Tibial artery (tissue), 4 donors: Measurements from ENCODE around the gene FSTL3.
"Not testable (repeated sequence)": the region's sequence is repeated elsewhere in the genome, so short reads cannot be mapped to it uniquely, and the experiment has no call there.

Experiments
- DNase-seq, 2 donors: peaks; one replicate each; pipeline ENCODE4 v3.0.0-alpha.2; 2019
- H3K27ac ChIP-seq, 2 donors: fragments of 200-600 bp; sonication (generic) in 1 of 2; 1 replicate in 1 of 2; 2 replicates in 1 of 2; pipeline ENCODE4 v1.5.1; 2018 to 2019; ENCODE audit warnings: mild to moderate bottlenecking in 1 of 2
- H3K27me3 ChIP-seq, 2 donors: fragments of 200-600 bp; sonication (generic) in 1 of 2; one replicate each; pipeline versions ENCODE4 v1.5.1 to v1.6.0; 2016 to 2019
- H3K36me3 ChIP-seq, 3 donors: fragments of 200-600 bp; sonication (generic) in 2 of 3; one replicate each; pipeline ENCODE4 v1.5.1; 2016 to 2019; ENCODE audit warnings: mild to moderate bottlenecking in 2 of 3
- H3K4me1 ChIP-seq, 4 donors: fragments of 200-600 bp; sonication (generic) in 2 of 4; 1 replicate in 3 of 4; 2 replicates in 1 of 4; pipeline ENCODE4 v1.5.1; 2016 to 2019
- H3K4me3 ChIP-seq, 2 donors: fragments of 200-600 bp; sonication (generic) in 1 of 2; 1 replicate in 1 of 2; 2 replicates in 1 of 2; pipeline ENCODE4 v1.5.1; 2018 to 2019; ENCODE audit warnings: mild to moderate bottlenecking in 2 of 2
- H3K9me3 ChIP-seq, 3 donors: fragments of 200-600 bp; sonication (generic) in 1 of 3; one replicate each; pipeline ENCODE4 v1.5.1; 2016 to 2019
- intact Hi-C: fragments of 100-400 bp; cut with DNase I; formaldehyde crosslinking; loops from one replicate; pipeline ENCODE4 v1.15.0; 2023; ENCODE audit warnings: low total_unique reads
- TF ChIP-seq, protein P1 (sequence below), 2 experiments: fragments of 200-600 bp in 1 of 2; fragments of 450-650 bp in 1 of 2; IDR thresholded peaks; one replicate each; pipeline ENCODE4 v1.5.1; 2017 to 2019; ENCODE audit warnings: antibody characterized with exemption in 2 of 2, mild to moderate bottlenecking in 1 of 2, moderate library complexity in 1 of 2

Gene FSTL3

DNA sequence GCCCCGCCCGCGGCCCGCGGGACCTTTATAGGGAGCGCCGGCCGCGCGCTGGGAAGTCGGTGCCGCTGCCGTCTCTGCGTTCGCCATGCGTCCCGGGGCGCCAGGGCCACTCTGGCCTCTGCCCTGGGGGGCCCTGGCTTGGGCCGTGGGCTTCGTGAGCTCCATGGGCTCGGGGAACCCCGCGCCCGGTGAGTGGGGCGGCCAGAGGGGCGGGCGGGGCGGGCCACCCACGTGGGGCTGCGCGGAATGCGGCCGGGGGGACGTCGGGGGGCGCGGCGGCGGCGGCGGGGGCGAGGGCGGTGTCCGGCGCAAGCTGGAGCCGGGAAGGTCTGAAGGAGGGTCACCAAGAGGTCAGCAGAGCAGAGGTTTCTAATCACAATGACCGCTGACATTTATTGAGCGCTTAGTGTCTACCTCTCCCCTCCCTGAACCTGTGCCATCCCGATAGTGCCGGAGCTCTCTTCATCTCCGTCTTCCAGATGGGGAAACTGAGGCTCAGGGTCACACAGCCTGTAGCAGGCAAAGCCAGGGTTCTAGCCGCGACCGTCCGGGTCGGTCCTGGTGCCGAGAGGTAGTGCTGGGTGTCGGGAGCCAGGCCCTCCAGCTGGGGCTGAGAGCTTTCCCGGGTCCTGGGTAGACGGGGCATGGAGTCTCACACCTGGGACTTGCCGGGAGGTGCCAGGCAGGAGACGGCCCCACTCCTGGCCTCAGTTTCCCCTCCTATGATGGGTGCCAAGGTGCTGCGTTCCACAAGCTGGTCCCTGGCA, at the start of gene FSTL3:
FSTL3 (plus strand) TSS at position 54 of the 767 bp plus-strand sequence; CDS start at position 86, 32 bp downstream.
- intact Hi-C loops = no loop called here
- Histone ChIP-seq H3K36me3 (peaks cover 0 to 3% (median 0%) of the 10 kb centered on the region in 3 donors), H3K4me1 (peaks cover 12 to 50% (median 31%) of the 10 kb centered on the region in 4 donors), H3K4me3 (peak within 1 kb of the TSS; percentile 61 to 83), H3K27me3 (no peaks in the 10 kb centered on the region), H3K27ac (peak within 1 kb of the TSS; percentile 83 to 97), H3K9me3 (no peaks in the 10 kb centered on the region)
- TF ChIP-seq, protein P1, sequence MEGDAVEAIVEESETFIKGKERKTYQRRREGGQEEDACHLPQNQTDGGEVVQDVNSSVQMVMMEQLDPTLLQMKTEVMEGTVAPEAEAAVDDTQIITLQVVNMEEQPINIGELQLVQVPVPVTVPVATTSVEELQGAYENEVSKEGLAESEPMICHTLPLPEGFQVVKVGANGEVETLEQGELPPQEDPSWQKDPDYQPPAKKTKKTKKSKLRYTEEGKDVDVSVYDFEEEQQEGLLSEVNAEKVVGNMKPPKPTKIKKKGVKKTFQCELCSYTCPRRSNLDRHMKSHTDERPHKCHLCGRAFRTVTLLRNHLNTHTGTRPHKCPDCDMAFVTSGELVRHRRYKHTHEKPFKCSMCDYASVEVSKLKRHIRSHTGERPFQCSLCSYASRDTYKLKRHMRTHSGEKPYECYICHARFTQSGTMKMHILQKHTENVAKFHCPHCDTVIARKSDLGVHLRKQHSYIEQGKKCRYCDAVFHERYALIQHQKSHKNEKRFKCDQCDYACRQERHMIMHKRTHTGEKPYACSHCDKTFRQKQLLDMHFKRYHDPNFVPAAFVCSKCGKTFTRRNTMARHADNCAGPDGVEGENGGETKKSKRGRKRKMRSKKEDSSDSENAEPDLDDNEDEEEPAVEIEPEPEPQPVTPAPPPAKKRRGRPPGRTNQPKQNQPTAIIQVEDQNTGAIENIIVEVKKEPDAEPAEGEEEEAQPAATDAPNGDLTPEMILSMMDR (IDR thresholded peaks at IDR 0.05) = no peak
- DNase-seq = no peak

DNA sequence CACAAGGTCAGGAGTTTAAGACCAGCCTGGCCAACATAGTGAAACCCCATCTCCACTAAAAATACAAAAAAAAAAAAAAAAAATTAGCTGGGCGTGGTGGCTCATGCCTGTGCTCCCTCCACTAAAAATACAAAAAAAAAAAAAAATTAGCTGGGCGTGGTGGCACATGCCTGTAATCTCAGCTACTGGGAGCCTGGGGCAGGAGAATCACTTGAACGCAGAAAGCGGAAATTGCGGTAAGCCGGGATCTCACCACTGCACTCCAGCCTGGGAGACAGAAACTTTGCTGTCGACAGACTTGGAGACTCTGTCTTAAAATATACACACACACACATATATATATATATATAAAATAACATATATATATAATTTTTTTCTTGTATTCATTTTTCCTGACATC, 49.6 kb upstream of the FSTL3 start:
- H3K36me3 ChIP-seq = peaks cover 47 to 91% (median 62%) of the 10 kb centered on the region in 3 donors

DNA sequence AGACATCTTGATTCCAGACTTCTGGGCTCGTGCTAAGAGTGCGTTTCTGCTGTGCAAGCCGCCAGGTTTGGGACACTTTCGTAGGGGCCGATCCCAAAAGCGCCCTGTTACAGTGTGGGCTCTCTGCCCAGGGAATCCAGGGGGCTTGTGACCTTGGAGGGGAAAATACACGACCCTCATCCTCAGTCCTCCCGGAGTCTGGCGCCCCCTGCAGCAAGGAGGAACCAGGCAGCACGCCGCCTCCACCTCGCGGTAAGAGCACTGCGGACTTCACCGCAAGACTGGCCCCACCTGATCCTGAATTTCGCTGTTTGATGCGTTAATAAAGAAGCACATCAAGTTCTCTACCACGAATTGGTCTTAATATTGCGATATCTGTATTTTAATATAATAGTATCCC, 48.0 kb upstream of the FSTL3 start:
- H3K4me3 ChIP-seq = no peak overlapping the region
- H3K27me3 ChIP-seq = no peaks in the 10 kb centered on the region
- peaks cover 0 to 17% (median 13%) of the 10 kb centered on the region in 4 donors for H3K4me1 ChIP-seq
- no peaks in the 10 kb centered on the region for H3K9me3 ChIP-seq
- no peak for DNase-seq
- peaks cover 31 to 75% (median 46%) of the 10 kb centered on the region in 3 donors for H3K36me3 ChIP-seq
- TF ChIP-seq, protein P1 (IDR thresholded peaks at IDR 0.05) = no peak
- intact Hi-C loops = no loop called here
- no peak overlapping the region for H3K27ac ChIP-seq

More for the DNA sequence above, 49.6 kb upstream of the FSTL3 start:
- H3K27ac ChIP-seq, H3K4me3 ChIP-seq, H3K9me3 ChIP-seq, DNase-seq, H3K27me3 ChIP-seq, intact Hi-C loops, H3K4me1 ChIP-seq: not testable (repeated sequence)

DNA sequence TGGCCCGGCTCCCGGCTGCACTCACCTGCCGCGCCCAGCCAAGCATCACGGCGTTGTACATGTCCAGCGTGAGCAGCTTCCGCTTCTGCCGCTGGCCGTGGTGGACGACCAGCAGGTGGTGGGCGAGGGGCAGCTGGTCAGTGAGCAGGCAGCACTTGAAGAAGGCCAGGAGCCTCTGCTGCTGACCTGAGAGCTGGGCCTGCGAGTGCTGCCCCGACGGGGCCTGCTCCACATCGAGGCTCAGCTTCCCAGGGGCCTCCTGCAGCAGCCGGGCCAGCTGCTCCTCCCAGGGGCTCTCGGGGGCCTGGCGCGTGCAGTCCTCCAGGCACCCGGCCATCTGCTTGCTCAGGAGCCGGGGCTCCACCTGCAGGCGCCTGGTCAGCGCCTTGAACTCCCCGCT, 46.7 kb upstream of the FSTL3 start:
- H3K27ac ChIP-seq, intact Hi-C loops, H3K27me3 ChIP-seq, H3K9me3 ChIP-seq, DNase-seq, H3K4me3 ChIP-seq: not testable (repeated sequence)
- peaks cover 0 to 24% (median 20%) of the 10 kb centered on the region in 4 donors for H3K4me1 ChIP-seq
- peaks cover 21 to 61% (median 37%) of the 10 kb centered on the region in 3 donors for H3K36me3 ChIP-seq

DNA sequence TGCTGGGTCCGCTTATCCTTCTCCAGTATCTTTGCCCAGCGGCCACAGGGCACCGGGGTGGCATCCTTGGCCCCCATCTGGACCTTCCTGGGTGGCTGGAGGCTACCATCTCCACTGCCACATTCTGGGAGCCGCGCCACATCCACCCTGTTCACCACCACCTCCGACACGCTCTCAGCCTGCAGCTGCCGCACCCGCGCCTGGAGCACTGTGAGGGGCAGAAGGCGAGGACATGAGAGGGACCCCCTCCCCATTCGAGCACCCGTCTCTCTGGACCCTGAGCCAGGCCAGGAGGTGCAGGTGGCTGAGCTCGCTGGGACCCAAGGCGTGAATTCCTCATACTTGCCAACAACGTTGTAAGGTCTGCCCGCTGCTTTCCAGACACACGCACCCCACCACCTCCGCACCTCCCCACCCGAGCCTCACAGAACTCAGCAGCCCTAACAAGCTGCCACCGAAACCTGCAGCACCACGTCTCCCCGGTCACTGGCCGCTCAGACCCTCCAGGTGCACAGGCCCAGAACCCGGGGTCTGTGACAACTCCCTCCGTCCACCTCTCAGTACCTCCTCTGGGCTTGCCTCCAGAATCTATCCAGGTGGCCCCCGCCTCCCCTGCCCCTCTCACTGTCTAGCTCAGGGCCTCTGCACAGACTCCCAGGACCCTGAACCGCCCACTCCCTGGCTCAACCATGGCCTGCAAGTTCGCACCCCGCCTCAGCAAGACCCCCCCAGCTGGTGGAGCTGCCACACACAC, 46.1 kb upstream of the FSTL3 start:
- Histone ChIP-seq H3K36me3 (peaks cover 18 to 55% (median 31%) of the 10 kb centered on the region in 3 donors), H3K9me3 (no peaks in the 10 kb centered on the region), H3K4me3 (no peak overlapping the region), H3K27ac (no peak overlapping the region), H3K27me3 (no peaks in the 10 kb centered on the region), H3K4me1 (peaks cover 0 to 29% (median 23%) of the 10 kb centered on the region in 4 donors)
- TF ChIP-seq, protein P1 (IDR thresholded peaks at IDR 0.05) = no peak
- DNase-seq = no peak
- intact Hi-C loops = no loop called here

DNA sequence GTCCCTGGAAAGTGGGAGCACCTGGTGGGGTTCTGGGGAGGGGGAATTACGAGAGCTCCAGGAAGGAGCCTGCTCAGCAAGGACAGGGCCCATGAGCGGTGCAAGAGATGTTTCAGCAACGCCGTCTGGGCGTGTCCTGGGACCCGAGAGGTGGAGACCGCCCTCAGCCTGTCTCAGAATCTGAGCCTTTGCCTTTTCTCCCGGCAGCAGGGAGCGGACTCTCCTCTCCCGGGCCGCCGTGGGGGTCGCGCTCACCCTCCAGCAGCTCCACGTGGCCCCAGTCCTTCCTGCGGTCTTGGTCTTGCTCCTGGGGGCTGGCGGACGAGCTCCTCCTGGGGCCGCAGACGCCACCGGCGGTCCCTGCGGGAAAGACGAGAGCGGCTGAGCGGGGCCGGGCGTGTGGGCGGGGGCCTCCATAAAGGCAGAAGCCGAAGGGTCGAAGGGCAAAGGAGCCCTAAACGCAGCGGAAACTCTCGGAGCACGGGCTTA, 43.6 kb upstream of the FSTL3 start:
- Histone ChIP-seq H3K27ac (peak overlapping the region; percentile 65 to 76), H3K4me1 (peaks cover 0 to 29% (median 23%) of the 10 kb centered on the region in 4 donors), H3K27me3 (no peaks in the 10 kb centered on the region), H3K4me3 (peak overlapping the region; percentile 86 to 87), H3K9me3 (no peaks in the 10 kb centered on the region), H3K36me3 (peaks cover 18 to 36% (median 22%) of the 10 kb centered on the region in 3 donors)
- TF ChIP-seq, protein P1 (IDR thresholded peaks at IDR 0.05) = no peak
- no peak for DNase-seq
- intact Hi-C loops = no loop called here
